ENCODE measurements around the gene FYCO1.

The FYCO1 gene

DNA sequence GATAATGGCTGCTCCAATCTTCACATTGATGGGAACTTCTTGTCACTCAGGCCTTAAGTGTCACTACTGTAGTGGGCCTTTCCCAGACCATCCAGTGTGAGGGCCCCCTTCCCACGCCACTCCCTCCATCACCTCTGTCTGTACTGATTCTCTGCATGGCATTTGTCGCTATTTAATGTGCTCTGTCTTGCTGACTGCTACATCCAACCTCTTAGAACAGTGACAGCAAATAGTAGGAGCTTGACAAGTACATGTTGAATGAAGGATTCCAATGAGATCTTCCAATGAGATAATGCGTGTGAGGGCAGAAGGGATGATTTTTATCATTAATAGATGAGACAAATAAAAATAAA, 114.9 kb downstream of the FYCO1 start:
- Mint-ChIP-seq H3K36me3 (ENCODE audit: low read depth) (no peaks in the 10 kb centered on the region), H3K4me1 (peaks cover 10% of the 10 kb centered on the region), H3K27ac (no peak overlapping the region), H3K9me3 (no peaks in the 10 kb centered on the region), H3K27me3 (ENCODE audit: low read depth, poor library complexity) (peaks cover 5% of the 10 kb centered on the region), H3K4me3 (no peak overlapping the region)
- TF ChIP-seq CTCF (IDR thresholded peaks at IDR 0.05), result no peak
- no peak for DNase-seq

- no peak for DNase-seq
- H3K4me3 Mint-ChIP-seq, result no peak overlapping the region
- no peak for TF ChIP-seq CTCF (IDR thresholded peaks at IDR 0.05)
- H3K4me1 Mint-ChIP-seq, result peaks cover 10% of the 10 kb centered on the region
- H3K27me3 Mint-ChIP-seq (ENCODE audit: low read depth, poor library complexity), result peaks cover 9% of the 10 kb centered on the region
- no peaks in the 10 kb centered on the region for H3K36me3 Mint-ChIP-seq (ENCODE audit: low read depth)
- H3K27ac Mint-ChIP-seq, result no peak overlapping the region
- peaks cover 4% of the 10 kb centered on the region for H3K9me3 Mint-ChIP-seq
Observed at GRCh38 chr3:45878124-45878523, 117.5 kb downstream of the FYCO1 start.

DNA sequence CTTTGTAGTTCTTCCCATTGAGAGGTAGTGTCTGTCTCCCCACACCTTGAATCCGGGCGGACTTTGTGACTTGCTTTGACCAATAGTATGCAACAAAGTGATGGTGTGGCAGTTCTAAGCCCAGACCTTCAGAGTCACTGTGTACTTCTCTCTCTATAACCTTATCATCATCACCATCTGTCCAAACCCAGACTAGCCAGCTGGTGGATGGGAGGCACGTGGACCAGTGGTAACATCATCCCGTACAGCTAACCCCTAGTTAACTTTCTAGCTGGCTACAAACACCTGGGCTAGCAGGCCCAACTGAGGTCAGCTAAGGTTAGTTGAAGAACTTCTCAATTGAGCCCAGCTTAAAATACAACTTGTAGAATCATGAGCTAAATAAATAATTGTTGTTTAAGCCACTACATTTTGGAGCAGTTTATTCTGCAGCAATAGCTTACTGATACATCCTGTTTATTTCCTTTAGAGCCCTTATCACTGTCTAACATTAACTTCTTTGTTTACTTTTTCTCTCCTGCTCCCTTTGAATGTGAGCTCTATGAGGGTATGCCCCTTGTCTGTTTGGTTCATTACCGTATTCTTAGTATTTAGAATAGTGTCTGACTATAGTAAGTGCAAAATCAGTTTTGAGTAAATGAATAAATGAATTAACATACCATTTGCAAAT, 120.8 kb downstream of the FYCO1 start:
- DNase-seq, result no peak
- Mint-ChIP-seq H3K4me1 (no peaks in the 10 kb centered on the region), H3K27ac (no peak overlapping the region), H3K9me3 (peaks cover 4% of the 10 kb centered on the region), H3K27me3 (ENCODE audit: low read depth, poor library complexity) (peaks cover 9% of the 10 kb centered on the region), H3K36me3 (ENCODE audit: low read depth) (no peaks in the 10 kb centered on the region), H3K4me3 (no peak overlapping the region)
- TF ChIP-seq CTCF (IDR thresholded peaks at IDR 0.05), result no peak

GRCh38 chr3:45873638-45874037, 122.0 kb downstream of the FYCO1 start:
- no peak overlapping the region for H3K4me3 Mint-ChIP-seq
- H3K36me3 Mint-ChIP-seq (ENCODE audit: low read depth), result no peaks in the 10 kb centered on the region
- peaks cover 4% of the 10 kb centered on the region for H3K9me3 Mint-ChIP-seq
- no peak overlapping the region for H3K27ac Mint-ChIP-seq
- no peak for TF ChIP-seq CTCF (IDR thresholded peaks at IDR 0.05)
- H3K4me1 Mint-ChIP-seq, result no peaks in the 10 kb centered on the region
- no peak for DNase-seq
- H3K27me3 Mint-ChIP-seq (ENCODE audit: low read depth, poor library complexity), result peaks cover 9% of the 10 kb centered on the region

GRCh38 chr3:45873036-45873435, 122.6 kb downstream of the FYCO1 start:
- peaks cover 9% of the 10 kb centered on the region for H3K27me3 Mint-ChIP-seq (ENCODE audit: low read depth, poor library complexity)
- no peaks in the 10 kb centered on the region for H3K36me3 Mint-ChIP-seq (ENCODE audit: low read depth)
- peaks cover 4% of the 10 kb centered on the region for H3K9me3 Mint-ChIP-seq
- no peaks in the 10 kb centered on the region for H3K4me1 Mint-ChIP-seq
- H3K4me3 Mint-ChIP-seq, result no peak overlapping the region
- no peak for DNase-seq
- TF ChIP-seq CTCF (IDR thresholded peaks at IDR 0.05), result no peak
- H3K27ac Mint-ChIP-seq, result no peak overlapping the region

GRCh38 chr3:45872569-45872968, 123.1 kb downstream of the FYCO1 start:
- H3K27ac Mint-ChIP-seq, result no peak overlapping the region
- H3K4me1 Mint-ChIP-seq, result no peaks in the 10 kb centered on the region
- no peaks in the 10 kb centered on the region for H3K36me3 Mint-ChIP-seq (ENCODE audit: low read depth)
- no peak for TF ChIP-seq CTCF (IDR thresholded peaks at IDR 0.05)
- no peak overlapping the region for H3K4me3 Mint-ChIP-seq
- H3K27me3 Mint-ChIP-seq (ENCODE audit: low read depth, poor library complexity), result peaks cover 9% of the 10 kb centered on the region
- no peak for DNase-seq
- H3K9me3 Mint-ChIP-seq, result peaks cover 4% of the 10 kb centered on the region

All from nephron progenitor cell (in vitro differentiated cells).